ENCODE results near the gene PRDM16. TPM values are rescaled to one million over a fixed set of nuclear protein-coding genes. Genes with fewer than 3 reads are reported as not detected.

The PRDM16 gene
- total and polyA plus RNA-seq, 2 of the 13 experiments (the other 11 are each of a cell fraction or from before 2014, with no cell fraction given), result 0.15 to 0.81 TPM

DNA sequence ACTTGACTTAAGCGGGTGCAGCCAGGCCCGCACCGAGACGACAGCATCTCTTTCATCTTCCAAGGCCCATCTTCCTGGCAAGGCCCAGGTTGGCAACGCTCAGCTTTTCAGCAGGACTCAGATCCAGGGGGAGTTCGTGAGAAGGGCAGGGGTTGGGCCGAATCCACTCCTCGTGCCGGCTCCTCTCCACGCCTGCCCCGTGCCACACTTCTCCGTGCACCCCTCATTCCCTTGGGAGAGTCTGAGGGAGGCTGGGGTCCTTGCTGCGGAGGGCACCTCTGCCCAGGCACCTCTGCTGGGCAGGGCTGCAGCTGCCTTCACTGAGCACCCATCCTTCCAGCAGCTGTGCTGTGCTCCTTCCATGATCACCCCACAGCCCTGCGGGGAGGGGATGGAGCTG lies 22.3 kb downstream of the PRDM16 start:
- no peaks in the 10 kb centered on the region for H3K79me2 ChIP-seq (ENCODE audit: insufficient read depth, low read length)
- H2AFZ ChIP-seq (ENCODE audit: low read length), result no peak overlapping the region
- peaks cover 3 to 5% of the 10 kb centered on the region in 2 experiments; a peak in 2 of 5 replicates for H3K27me3 ChIP-seq (ENCODE audit: control insufficient read depth in 1 of 2, insufficient read depth in 2 of 2, low read length in 2 of 2)
- no peak overlapping the region for H3K27ac ChIP-seq (ENCODE audit: extremely low read length, insufficient read depth, low read length)
- no TSS peak for BruUV-seq (replicated peaks)
- H3K4me2 ChIP-seq (ENCODE audit: low read depth, low read length), result no peak overlapping the region
- no peak for ATAC-seq
- no peak overlapping the region for H3K9ac ChIP-seq (ENCODE audit: insufficient read depth, low read depth, low read length)
- no peak for TF ChIP-seq SKI (IDR thresholded peaks at IDR 0.05; ENCODE audit: partially characterized antibody)
- no peak for TF ChIP-seq ZNF207 (IDR thresholded peaks at IDR 0.05; ENCODE audit: borderline replicate concordance)
- 63% methylated on average over 10 of the region's 14 CpGs for WGBS (ENCODE audit: low lambda C conversion rate)
- no peaks in the 10 kb centered on the region for H3K9me3 ChIP-seq (ENCODE audit: low read length)
- no peaks in the 10 kb centered on the region for H4K20me1 ChIP-seq (ENCODE audit: insufficient read depth, low read length)
- H3K4me1 ChIP-seq (ENCODE audit: insufficient read depth, low read length), result no peaks in the 10 kb centered on the region
- ChIA-PET POLR2A (no interaction called here), CTCF (ENCODE audit: low intra/inter-chr PET ratio, low total read pairs) (no interaction called here)
- H3K36me3 ChIP-seq (replicated peaks in 1 of 2; ENCODE audit: control insufficient read depth in 1 of 2, insufficient read depth in 2 of 2, low read length in 2 of 2), result no peaks in the 10 kb centered on the region
- no peak for DNase-seq (ENCODE audit: low spot score)
- no peak for FAIRE-seq
- intact Hi-C loops (cut with micrococcal nuclease; ENCODE audit: unreplicated experiment) (no loop called here), in situ Hi-C loops (cut with HindIII; ENCODE audit: extremely low pct_ligation_motif_present, low pct_unique_long_range_greater_than_20kb) (no loop called here)
- no peak overlapping the region for H3K4me3 ChIP-seq (replicated peaks in 1 of 3; ENCODE audit: insufficient read depth in 1 of 3, low read depth in 2 of 3, low read length in 3 of 3)

GRCh38 chr1:3092530-3092929 lies 23.5 kb downstream of the PRDM16 start:
- no peak for FAIRE-seq
- POLR2A ChIA-PET, result no interaction called here
- 58% methylated on average over 4 of the region's 7 CpGs for WGBS (ENCODE audit: low lambda C conversion rate)
- Histone ChIP-seq H3K27ac (ENCODE audit: extremely low read length, insufficient read depth, low read length) (no peak overlapping the region), H3K27me3 (ENCODE audit: control insufficient read depth in 1 of 2, insufficient read depth in 2 of 2, low read length in 2 of 2) (peaks cover 5% of the 10 kb centered on the region in 2 experiments; a peak in 2 of 5 replicates), H2AFZ (ENCODE audit: low read length) (no peak overlapping the region), H4K20me1 (ENCODE audit: insufficient read depth, low read length) (no peaks in the 10 kb centered on the region), H3K36me3 (replicated peaks in 1 of 2; ENCODE audit: control insufficient read depth in 1 of 2, insufficient read depth in 2 of 2, low read length in 2 of 2) (no peaks in the 10 kb centered on the region), H3K4me3 (replicated peaks in 1 of 3; ENCODE audit: insufficient read depth in 1 of 3, low read depth in 2 of 3, low read length in 3 of 3) (no peak overlapping the region), H3K79me2 (ENCODE audit: insufficient read depth, low read length) (no peaks in the 10 kb centered on the region), H3K4me2 (ENCODE audit: low read depth, low read length) (no peak overlapping the region), H3K4me1 (ENCODE audit: insufficient read depth, low read length) (no peaks in the 10 kb centered on the region), H3K9ac (ENCODE audit: insufficient read depth, low read depth, low read length) (no peak overlapping the region), H3K9me3 (ENCODE audit: low read length) (no peaks in the 10 kb centered on the region)
- CTCF ChIA-PET (ENCODE audit: low intra/inter-chr PET ratio, low total read pairs), result no interaction called here
- intact Hi-C loops (cut with micrococcal nuclease; ENCODE audit: unreplicated experiment) (no loop called here), in situ Hi-C loops (cut with HindIII; ENCODE audit: extremely low pct_ligation_motif_present, low pct_unique_long_range_greater_than_20kb) (no loop called here)
- DNase-seq (ENCODE audit: low spot score), result no peak
- TF ChIP-seq ZGPAT (CRISPR knock-in tag; IDR thresholded peaks at IDR 0.05), result no peak
- TF ChIP-seq NR2F6 (IDR thresholded peaks at IDR 0.05), result no peak
- no peak for TF ChIP-seq NR2F6 (CRISPR knock-in tag; IDR thresholded peaks at IDR 0.05)
- TF ChIP-seq ZNF350 (CRISPR knock-in tag; IDR thresholded peaks at IDR 0.05; ENCODE audit: borderline replicate concordance, low read depth), result no peak
- no peak for TF ChIP-seq DPF2 (CRISPR knock-in tag; IDR thresholded peaks at IDR 0.05; ENCODE audit: borderline replicate concordance, low read depth)
- no peak for TF ChIP-seq ZNF563 (CRISPR knock-in tag; IDR thresholded peaks at IDR 0.05)
- TF ChIP-seq ZNF562 (CRISPR knock-in tag; IDR thresholded peaks at IDR 0.05; ENCODE audit: borderline replicate concordance), result no peak
- no peak for TF ChIP-seq MBD4 (IDR thresholded peaks at IDR 0.05; ENCODE audit: borderline replicate concordance, low read length)
- TF ChIP-seq TBL1XR1 (IDR thresholded peaks at IDR 0.05; ENCODE audit: borderline replicate concordance, low read length, partially characterized antibody), result no peak
- TF ChIP-seq PCBP1 (IDR thresholded peaks at IDR 0.05; ENCODE audit: borderline replicate concordance, low read depth, low read length), result no peak
- TF ChIP-seq ZNF530 (CRISPR knock-in tag; IDR thresholded peaks at IDR 0.05; ENCODE audit: low read depth), result no peak
- TF ChIP-seq HOXD1 (CRISPR knock-in tag; IDR thresholded peaks at IDR 0.05), result no peak
- TF ChIP-seq KLF16 (CRISPR knock-in tag; IDR thresholded peaks at IDR 0.05), result no peak
- TF ChIP-seq ZNF17 (CRISPR knock-in tag; IDR thresholded peaks at IDR 0.05), result no peak
- BruUV-seq (replicated peaks), result no TSS peak
- ATAC-seq, result no peak
